Fibroblast of lung (primary cell): ENCODE data around the gene MYORG.

Source experiments
- CTCF ChIP-seq, 2 donors: IDR thresholded peaks in 1 of 2; conservative IDR thresholded peaks in 1 of 2; 1 replicate in 1 of 2; 2 replicates in 1 of 2; pipeline ENCODE4 v1.5.1; 2011 to 2012; ENCODE audit warnings: low read length in 2 of 2, control low read depth in 1 of 2, inconsistent platforms in 1 of 2, low read depth in 1 of 2, mild to moderate bottlenecking in 1 of 2
- EZH2 ChIP-seq: IDR thresholded peaks from 2 replicates; pipeline ENCODE4 v1.5.1; 2012; ENCODE audit warnings: low read length, control low read depth, mild to moderate bottlenecking; ENCODE audit errors: missing control alignments

GRCh38 chr9:34386656-34387055 lies 10.0 kb upstream of the MYORG start:
- TF ChIP-seq CTCF (conservative IDR thresholded peaks at IDR 0.05 in 1 of 2, IDR thresholded peaks at IDR 0.05 in 1 of 2; ENCODE audit: low read depth in 1 of 2, low read length in 2 of 2) (no peak), EZH2 (no peak)
